Loucy (cell line): ENCODE data around the gene ST3GAL5.

Source experiments
- CTCF ChIP-seq: fragments of 200-600 bp; sonication (generic); conservative IDR thresholded peaks from 2 replicates; pipeline ENCODE4 v1.5.1; 2014; ENCODE audit warnings: mild to moderate bottlenecking, antibody characterized with exemption, low read length
- EZH2phosphoT487 ChIP-seq: fragments of 200-600 bp; IDR thresholded peaks from 2 replicates; pipeline ENCODE4 v1.6.1; 2018; ENCODE audit warnings: antibody characterized with exemption, mild to moderate bottlenecking, moderate library complexity, borderline replicate concordance

GRCh38 chr2:85807756-85808155, 81.0 kb downstream of the ST3GAL5 start:
- no peak for TF ChIP-seq CTCF
- TF ChIP-seq EZH2phosphoT487: no peak
